K562 (cell line): ENCODE results near the gene RAD50. TPM values are rescaled to one million over a fixed set of nuclear protein-coding genes. Genes with fewer than 3 reads are reported as not detected.
A peak's percentile ranks its signal among the peaks of the same experiment; 100 is the strongest.

Source experiments
- AFF1 ChIP-seq, 2 experiments: fragments of 450-650 bp; IDR thresholded peaks; 2 replicates each; pipeline ENCODE4 v1.6.1; 2018; ENCODE audit warnings: mild to moderate bottlenecking in 2 of 2, low read depth in 1 of 2; ENCODE audit not compliant: partially characterized antibody in 2 of 2
- ATF1 ChIP-seq, 2 experiments: fragments of 450-650 bp in 1 of 2; IDR thresholded peaks; 2 replicates each; pipeline ENCODE4 v1.6.1; 2016; ENCODE audit warnings: missing compliant biosample characterization in 1 of 2, missing genetic modification characterization in 1 of 2
- CBX8 ChIP-seq: fragments of 200-600 bp; sonication (generic); IDR thresholded peaks from 2 replicates; pipeline ENCODE4 v1.6.1; 2012; ENCODE audit warnings: borderline replicate concordance, mixed run types, low read depth, mild to moderate bottlenecking, moderate library complexity, mixed read lengths, low read length, control low read depth, inconsistent platforms; ENCODE audit not compliant: poor library complexity, severe bottlenecking; ENCODE audit errors: extremely low read depth
- CC2D1A ChIP-seq: fragments of 450-650 bp; IDR thresholded peaks from 2 replicates; pipeline ENCODE4 v1.6.1; 2017; ENCODE audit warnings: mild to moderate bottlenecking
- HNRNPUL1 ChIP-seq: fragments of 200-400 bp; formaldehyde crosslinking; IDR thresholded peaks from 2 replicates; pipeline ENCODE4 v1.6.1; 2017; ENCODE audit warnings: low read length
- LEF1 ChIP-seq: fragments of 450-650 bp; IDR thresholded peaks from 2 replicates; pipeline ENCODE4 v1.6.1; 2016; ENCODE audit warnings: mild to moderate bottlenecking
- PCBP2 ChIP-seq: fragments of 200-400 bp; formaldehyde crosslinking; IDR thresholded peaks from 2 replicates; pipeline ENCODE4 v1.6.1; 2018; ENCODE audit warnings: low read length, low read depth, mild to moderate bottlenecking, moderate library complexity; ENCODE audit not compliant: poor library complexity, severe bottlenecking
- PKNOX1 ChIP-seq: fragments of 450-650 bp; IDR thresholded peaks from 2 replicates; pipeline ENCODE4 v1.6.1; 2016
- POLR3A ChIP-seq: IDR thresholded peaks from 2 replicates; pipeline ENCODE4 v1.6.1; 2011; ENCODE audit warnings: borderline replicate concordance, mild to moderate bottlenecking, moderate library complexity; ENCODE audit not compliant: insufficient read length, insufficient read depth; ENCODE audit errors: extremely low read depth
- SIRT6 ChIP-seq: IDR thresholded peaks from one replicate; pipeline ENCODE4 v1.6.1; 2012; ENCODE audit warnings: low read depth, mild to moderate bottlenecking, control low read depth, inconsistent platforms, low read length, moderate library complexity
- SMARCC2 ChIP-seq: fragments of 450-650 bp; IDR thresholded peaks from 2 replicates; pipeline ENCODE4 v1.6.1; 2017; ENCODE audit warnings: antibody characterized with exemption, moderate library complexity, mild to moderate bottlenecking, low read depth
- STAT5B ChIP-seq: fragments of 250-450 bp; sonication (Bioruptor Pico); IDR thresholded peaks from 2 replicates; pipeline ENCODE4 v1.8.0; 2021; ENCODE audit warnings: mild to moderate bottlenecking, inconsistent platforms
- TBP ChIP-seq: optimal IDR thresholded peaks from 2 replicates; pipeline ENCODE3; 2011; ENCODE audit warnings: low read depth, low read length, improper control_type of control experiment
- TCF7L2 ChIP-seq: fragments of 150-350 bp; IDR thresholded peaks from 2 replicates; pipeline ENCODE4 v1.6.1; 2016; ENCODE audit warnings: low read depth, mild to moderate bottlenecking, low read length, moderate library complexity
- TOE1 ChIP-seq, 2 experiments: fragments of 450-650 bp in 1 of 2; sonication (generic) in 1 of 2; formaldehyde crosslinking in 1 of 2; IDR thresholded peaks; 2 replicates each; pipeline versions ENCODE4 v1.7.1 to v1.8.0; 2016 to 2022; ENCODE audit warnings: borderline replicate concordance in 2 of 2, mild to moderate bottlenecking in 2 of 2, antibody characterized with exemption in 1 of 2, inconsistent platforms in 1 of 2, low read depth in 1 of 2, missing genetic modification reagents in 1 of 2, moderate library complexity in 1 of 2
- TRIM28 ChIP-seq: fragments of 450-650 bp; IDR thresholded peaks from 2 replicates; pipeline ENCODE4 v1.6.1; 2017
- ZBTB49 ChIP-seq: sonication (generic); formaldehyde crosslinking; IDR thresholded peaks from 2 replicates; pipeline ENCODE4 v1.8.0; 2022; ENCODE audit warnings: missing genetic modification reagents, mild to moderate bottlenecking, borderline replicate concordance
- ZKSCAN3 ChIP-seq: fragments of 250-450 bp; sonication (Bioruptor Pico); IDR thresholded peaks from 2 replicates; pipeline ENCODE4 v1.4.0; 2020
- ZNF232 ChIP-seq: sonication (generic); formaldehyde crosslinking; IDR thresholded peaks from 2 replicates; pipeline ENCODE4 v1.8.0; 2022; ENCODE audit warnings: mild to moderate bottlenecking, missing genetic modification reagents
- polyA plus RNA-seq, 8 experiments: library from polyadenylated mRNA; depleted of rRNA in 4 of 8; stranded (reverse) in 5 of 8; unstranded in 3 of 8; fragments of >200 nt; fragmentation: Nextera tagmentation in 2 of 8; fragmentation: Illumina TruSeq in 1 of 8; extraction: Ambion mirVana in 2 of 8; extraction: Trizol in 1 of 8; gene quantifications; 2 replicates each; pipeline versions ENCODE4 v1.2.1 to v1.2.3, GENCODE V29; 2011 to 2014; ENCODE audit warnings: inconsistent platforms in 1 of 8, missing spikeins in 1 of 8
- total RNA-seq, 7 experiments: library from RNA; depleted of rRNA in 6 of 7; stranded (reverse); fragments of >200 nt in 6 of 7; fragmentation: Illumina TruSeq in 2 of 7; extraction: Trizol in 2 of 7; gene quantifications; 2 replicates each; pipeline versions ENCODE4 v1.2.1 to v1.2.3, GENCODE V29; 2011 to 2021; ENCODE audit warnings: low replicate concordance in 1 of 7

The RAD50 gene
- total and polyA plus RNA-seq, 9 of the 15 experiments (the other 6 are each of a cell fraction or from before 2014, with no cell fraction given), result 15.3 to 74.2 (median 44.1) TPM

- TF ChIP-seq TBP, result peak; percentile 98
- no peak for TF ChIP-seq HNRNPUL1
- TF ChIP-seq PKNOX1, result no peak
- TF ChIP-seq ATF1 (CRISPR knock-in tag; IDR thresholded peaks at IDR 0.05), result no peak
- peak; percentile 80 for TF ChIP-seq ATF1 (tag; IDR thresholded peaks at IDR 0.05)
- TF ChIP-seq POLR3A, result no peak
- no peak for TF ChIP-seq CC2D1A
- TF ChIP-seq TOE1 (IDR thresholded peaks at IDR 0.05; ENCODE audit: borderline replicate concordance), result no peak
- no peak for TF ChIP-seq TOE1 (CRISPR knock-in tag; IDR thresholded peaks at IDR 0.05; ENCODE audit: borderline replicate concordance, low read depth)
- no peak for TF ChIP-seq AFF1 (IDR thresholded peaks at IDR 0.05; ENCODE audit: low read depth in 1 of 2, partially characterized antibody in 2 of 2)
- TF ChIP-seq ZBTB49 (CRISPR knock-in tag), result no peak
- TF ChIP-seq ZKSCAN3 (CRISPR knock-in tag), result peak; percentile 57; the same call in 1 of the 2 replicates
- peak; percentile 80 for TF ChIP-seq STAT5B (CRISPR knock-in tag)
- no peak for TF ChIP-seq PCBP2
- no peak for TF ChIP-seq SIRT6
- no peak for TF ChIP-seq TCF7L2
- 0 out of 2 replicates have a peak, but pooled peaks have one; percentile 17 for TF ChIP-seq TRIM28
- TF ChIP-seq SMARCC2, result no peak
- TF ChIP-seq ZNF232 (CRISPR knock-in tag), result no peak
- no peak for TF ChIP-seq LEF1
- TF ChIP-seq CBX8, result no peak
These were observed 109.7 kb downstream of the RAD50 start (continued) for GRCh38 chr5:132666310-132667123.
